HUES48 (cell line): Measurements from ENCODE around the gene ALX3.

Experiments
- H3K27ac ChIP-seq: one replicate; pipeline ENCODE4 v1.7.0; 2013; ENCODE audit warnings: low read depth, low read length, inconsistent platforms
- H3K27me3 ChIP-seq: 2 replicates; pipeline ENCODE4 v1.6.1; 2013; ENCODE audit warnings: mild to moderate bottlenecking, low read length; ENCODE audit not compliant: control insufficient read depth, insufficient read depth
- H3K36me3 ChIP-seq: 2 replicates; pipeline ENCODE4 v1.6.1; 2013; ENCODE audit warnings: low read length; ENCODE audit not compliant: control insufficient read depth, insufficient read depth
- H3K4me1 ChIP-seq: 2 replicates; pipeline ENCODE4 v1.6.1; 2013; ENCODE audit warnings: mild to moderate bottlenecking, low read length; ENCODE audit not compliant: control insufficient read depth, insufficient read depth
- H3K4me3 ChIP-seq: 2 replicates; pipeline ENCODE4 v1.5.1; 2013; ENCODE audit warnings: mild to moderate bottlenecking, low read depth, low read length
- H3K9ac ChIP-seq: 2 replicates; pipeline ENCODE4 v1.6.1; 2013; ENCODE audit warnings: mild to moderate bottlenecking, low read depth, low read length, moderate library complexity
- H3K9me3 ChIP-seq: 2 replicates; pipeline ENCODE4 v1.6.1; 2013; ENCODE audit warnings: low read length; ENCODE audit not compliant: control insufficient read depth, insufficient read depth

Gene ALX3

GRCh38 chr1:110106013-110106941 lies 35.8 kb upstream of the ALX3 start:
- Histone ChIP-seq H3K4me3 (no peak overlapping the region), H3K9ac (no peak overlapping the region), H3K9me3 (no peaks in the 10 kb centered on the region), H3K27me3 (no peaks in the 10 kb centered on the region), H3K4me1 (no peaks in the 10 kb centered on the region), H3K27ac (no peak overlapping the region), H3K36me3 (no peaks in the 10 kb centered on the region)

GRCh38 chr1:110102081-110102480 lies 31.6 kb upstream of the ALX3 start:
- Histone ChIP-seq H3K4me1 (no peaks in the 10 kb centered on the region), H3K9me3 (no peaks in the 10 kb centered on the region), H3K4me3 (no peak overlapping the region), H3K9ac (no peak overlapping the region), H3K27me3 (no peaks in the 10 kb centered on the region), H3K36me3 (no peaks in the 10 kb centered on the region), H3K27ac (no peak overlapping the region)

GRCh38 chr1:110100335-110100734 lies 29.9 kb upstream of the ALX3 start:
- no peaks in the 10 kb centered on the region; the same call in 1 of the 2 replicates for H3K27me3 ChIP-seq
- H3K27ac ChIP-seq, result no peak overlapping the region
- H3K9me3 ChIP-seq, result no peaks in the 10 kb centered on the region
- H3K4me3 ChIP-seq, result no peak overlapping the region
- no peak overlapping the region for H3K9ac ChIP-seq
- H3K36me3 ChIP-seq, result no peaks in the 10 kb centered on the region
- H3K4me1 ChIP-seq, result no peaks in the 10 kb centered on the region

- Histone ChIP-seq H3K27ac (no peak overlapping the region), H3K9ac (no peak overlapping the region), H3K4me1 (no peaks in the 10 kb centered on the region), H3K4me3 (no peak overlapping the region), H3K27me3 (no peaks in the 10 kb centered on the region; the same call in 1 of the 2 replicates), H3K9me3 (no peaks in the 10 kb centered on the region), H3K36me3 (no peaks in the 10 kb centered on the region)
These were observed 28.0 kb upstream of the ALX3 start for GRCh38 chr1:110098222-110099026.

- Histone ChIP-seq H3K4me3 (no peak overlapping the region), H3K9me3 (no peaks in the 10 kb centered on the region), H3K27me3 (peaks cover 3% of the 10 kb centered on the region; the same call in 1 of the 2 replicates), H3K9ac (no peak overlapping the region), H3K4me1 (no peaks in the 10 kb centered on the region), H3K36me3 (no peaks in the 10 kb centered on the region), H3K27ac (no peak overlapping the region)
These were observed 27.2 kb upstream of the ALX3 start for GRCh38 chr1:110097507-110098221.

GRCh38 chr1:110094931-110095654 lies 24.6 kb upstream of the ALX3 start:
- no peaks in the 10 kb centered on the region for H3K9me3 ChIP-seq
- peaks cover 12% of the 10 kb centered on the region; the same call in 1 of the 2 replicates for H3K27me3 ChIP-seq
- no peak overlapping the region for H3K9ac ChIP-seq
- no peak overlapping the region for H3K4me3 ChIP-seq
- H3K36me3 ChIP-seq, result no peaks in the 10 kb centered on the region
- no peaks in the 10 kb centered on the region for H3K4me1 ChIP-seq
- H3K27ac ChIP-seq, result no peak overlapping the region

- H3K27ac ChIP-seq, result no peak overlapping the region
- no peak overlapping the region for H3K4me3 ChIP-seq
- peaks cover 5% of the 10 kb centered on the region; the same call in 1 of the 2 replicates for H3K4me1 ChIP-seq
- peaks cover 15% of the 10 kb centered on the region for H3K27me3 ChIP-seq
- H3K9me3 ChIP-seq, result no peaks in the 10 kb centered on the region
- H3K9ac ChIP-seq, result no peak overlapping the region
- H3K36me3 ChIP-seq, result no peaks in the 10 kb centered on the region
These were observed 22.5 kb upstream of the ALX3 start for GRCh38 chr1:110092991-110093390.

- H3K9ac ChIP-seq, result no peak overlapping the region
- H3K36me3 ChIP-seq, result no peaks in the 10 kb centered on the region
- H3K27me3 ChIP-seq, result peaks cover 27% of the 10 kb centered on the region
- H3K4me1 ChIP-seq, result peaks cover 5% of the 10 kb centered on the region; the same call in 1 of the 2 replicates
- no peak overlapping the region for H3K4me3 ChIP-seq
- no peak overlapping the region for H3K27ac ChIP-seq
- H3K9me3 ChIP-seq, result no peaks in the 10 kb centered on the region
These were observed 21.3 kb upstream of the ALX3 start for GRCh38 chr1:110091791-110092190.

- H3K4me3 ChIP-seq, result no peak overlapping the region
- no peaks in the 10 kb centered on the region for H3K9me3 ChIP-seq
- H3K27ac ChIP-seq, result no peak overlapping the region
- peaks cover 32% of the 10 kb centered on the region for H3K27me3 ChIP-seq
- H3K36me3 ChIP-seq, result no peaks in the 10 kb centered on the region
- no peak overlapping the region for H3K9ac ChIP-seq
- peaks cover 5% of the 10 kb centered on the region; the same call in 1 of the 2 replicates for H3K4me1 ChIP-seq
These were observed 20.9 kb upstream of the ALX3 start for GRCh38 chr1:110091381-110091780.

- no peak overlapping the region for H3K9ac ChIP-seq
- peaks cover 48% of the 10 kb centered on the region for H3K27me3 ChIP-seq
- H3K9me3 ChIP-seq, result no peaks in the 10 kb centered on the region
- H3K4me1 ChIP-seq, result peaks cover 9% of the 10 kb centered on the region; the same call in 1 of the 2 replicates
- no peak overlapping the region for H3K4me3 ChIP-seq
- H3K27ac ChIP-seq, result no peak overlapping the region
- H3K36me3 ChIP-seq, result no peaks in the 10 kb centered on the region
These were observed 19.2 kb upstream of the ALX3 start for GRCh38 chr1:110089561-110090275.
